Ishikawa (cell line): ENCODE measurements around the gene BCL7A.

Experiments used
- CEBPB ChIP-seq: IDR thresholded peaks from 2 replicates; pipeline ENCODE4 v1.6.1; 2012
- CREB1 ChIP-seq: IDR thresholded peaks from 2 replicates; pipeline ENCODE4 v1.6.1; 2012; ENCODE audit warnings: low read depth
- EGR1 ChIP-seq: IDR thresholded peaks from 2 replicates; pipeline ENCODE4 v1.6.1; 2012
- EP300 ChIP-seq: IDR thresholded peaks from 2 replicates; pipeline ENCODE4 v1.6.1; 2012; ENCODE audit warnings: borderline replicate concordance
- FOXM1 ChIP-seq: IDR thresholded peaks from 2 replicates; pipeline ENCODE4 v1.6.1; 2012; ENCODE audit warnings: low read depth, borderline replicate concordance
- NFIC ChIP-seq: IDR thresholded peaks from 2 replicates; pipeline ENCODE4 v1.6.1; 2012
- RAD21 ChIP-seq: IDR thresholded peaks from 2 replicates; pipeline ENCODE4 v1.6.1; 2012; ENCODE audit warnings: low read depth
- TAF1 ChIP-seq: IDR thresholded peaks from 2 replicates; pipeline ENCODE4 v1.6.1; 2012; ENCODE audit warnings: low read depth, mild to moderate bottlenecking
- TCF12 ChIP-seq: IDR thresholded peaks from 2 replicates; pipeline ENCODE4 v1.6.1; 2012; ENCODE audit warnings: low read depth
- TEAD4 ChIP-seq: IDR thresholded peaks from 2 replicates; pipeline ENCODE4 v1.6.1; 2012
- YY1 ChIP-seq: IDR thresholded peaks from 2 replicates; pipeline ENCODE4 v1.6.1; 2012; ENCODE audit warnings: low read depth
- ZBTB7A ChIP-seq: IDR thresholded peaks from 2 replicates; pipeline ENCODE4 v1.6.1; 2012; ENCODE audit warnings: low read depth
- TF ChIP-seq, protein P1 (sequence below): IDR thresholded peaks from 2 replicates; pipeline ENCODE4 v1.6.1; 2012
- TF ChIP-seq, protein P2 (sequence below): IDR thresholded peaks from 2 replicates; pipeline ENCODE4 v1.6.1; 2012
- TF ChIP-seq, protein P3 (sequence below): IDR thresholded peaks from 2 replicates; pipeline ENCODE4 v1.6.1; 2012; ENCODE audit warnings: low read depth, mild to moderate bottlenecking

The BCL7A gene

DNA sequence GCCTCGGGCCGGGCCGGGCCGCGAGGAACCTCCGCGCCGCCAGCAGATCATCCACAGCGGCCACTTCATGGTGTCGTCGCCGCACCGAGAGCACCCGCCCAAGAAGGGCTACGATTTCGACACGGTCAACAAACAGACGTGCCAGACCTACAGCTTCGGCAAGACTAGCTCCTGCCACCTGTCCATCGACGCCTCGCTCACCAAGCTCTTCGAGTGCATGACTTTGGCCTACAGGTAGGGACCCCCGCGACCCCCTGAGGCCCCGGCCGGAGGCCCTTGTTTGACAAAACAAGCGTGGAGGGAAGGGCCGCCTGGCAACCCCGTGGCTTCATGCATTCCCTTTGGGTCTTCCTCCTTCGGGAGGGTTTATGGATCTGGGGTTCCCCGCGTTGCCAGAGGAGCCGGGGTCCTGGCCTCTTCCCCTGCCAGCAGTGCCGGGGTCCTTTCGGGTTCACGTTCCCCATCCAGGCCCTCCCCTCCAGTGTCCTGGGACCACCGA is 57.4 kb downstream of the BCL7A start:
- TF ChIP-seq, protein P1, sequence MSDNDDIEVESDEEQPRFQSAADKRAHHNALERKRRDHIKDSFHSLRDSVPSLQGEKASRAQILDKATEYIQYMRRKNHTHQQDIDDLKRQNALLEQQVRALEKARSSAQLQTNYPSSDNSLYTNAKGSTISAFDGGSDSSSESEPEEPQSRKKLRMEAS, result peak; percentile 88
- peak; percentile 90; the same call in 1 of the 2 replicates for TF ChIP-seq ZBTB7A
- TF ChIP-seq, protein P2, sequence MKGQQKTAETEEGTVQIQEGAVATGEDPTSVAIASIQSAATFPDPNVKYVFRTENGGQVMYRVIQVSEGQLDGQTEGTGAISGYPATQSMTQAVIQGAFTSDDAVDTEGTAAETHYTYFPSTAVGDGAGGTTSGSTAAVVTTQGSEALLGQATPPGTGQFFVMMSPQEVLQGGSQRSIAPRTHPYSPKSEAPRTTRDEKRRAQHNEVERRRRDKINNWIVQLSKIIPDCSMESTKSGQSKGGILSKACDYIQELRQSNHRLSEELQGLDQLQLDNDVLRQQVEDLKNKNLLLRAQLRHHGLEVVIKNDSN, result no peak

DNA sequence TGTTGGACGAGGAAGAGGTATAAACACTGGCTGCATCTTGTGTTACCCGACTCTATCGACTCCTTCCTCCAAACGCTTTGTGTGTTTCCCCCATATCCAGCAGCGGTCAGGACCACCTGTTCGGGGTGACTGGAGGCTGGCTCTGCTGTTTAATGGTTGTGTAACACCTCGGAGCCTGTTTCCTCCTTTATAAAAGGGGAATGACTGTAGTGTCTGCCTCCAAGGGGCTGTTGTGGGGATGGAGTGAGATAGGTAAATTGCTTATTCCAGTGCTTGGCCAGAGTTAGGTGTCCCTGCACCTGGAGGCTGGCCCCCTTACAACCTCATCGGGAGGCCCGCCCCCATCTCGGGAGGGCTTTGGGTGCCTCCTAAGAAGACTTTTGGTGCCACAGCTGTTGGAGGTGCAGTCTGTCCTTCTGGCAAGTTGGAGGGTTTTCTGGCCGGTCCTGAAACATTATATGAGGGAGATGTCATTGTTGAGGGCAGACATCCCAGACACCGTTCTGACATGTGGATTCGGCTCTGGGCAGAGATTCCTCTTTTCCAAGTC is 57.9 kb downstream of the BCL7A start:
- TF ChIP-seq CREB1 (no peak), NFIC (no peak), EGR1 (no peak), YY1 (no peak), TCF12 (no peak), ZBTB7A (no peak), TAF1 (no peak), EP300 (no peak), TEAD4 (no peak), FOXM1 (no peak)
- TF ChIP-seq, protein P2, result no peak
- TF ChIP-seq, protein P3, sequence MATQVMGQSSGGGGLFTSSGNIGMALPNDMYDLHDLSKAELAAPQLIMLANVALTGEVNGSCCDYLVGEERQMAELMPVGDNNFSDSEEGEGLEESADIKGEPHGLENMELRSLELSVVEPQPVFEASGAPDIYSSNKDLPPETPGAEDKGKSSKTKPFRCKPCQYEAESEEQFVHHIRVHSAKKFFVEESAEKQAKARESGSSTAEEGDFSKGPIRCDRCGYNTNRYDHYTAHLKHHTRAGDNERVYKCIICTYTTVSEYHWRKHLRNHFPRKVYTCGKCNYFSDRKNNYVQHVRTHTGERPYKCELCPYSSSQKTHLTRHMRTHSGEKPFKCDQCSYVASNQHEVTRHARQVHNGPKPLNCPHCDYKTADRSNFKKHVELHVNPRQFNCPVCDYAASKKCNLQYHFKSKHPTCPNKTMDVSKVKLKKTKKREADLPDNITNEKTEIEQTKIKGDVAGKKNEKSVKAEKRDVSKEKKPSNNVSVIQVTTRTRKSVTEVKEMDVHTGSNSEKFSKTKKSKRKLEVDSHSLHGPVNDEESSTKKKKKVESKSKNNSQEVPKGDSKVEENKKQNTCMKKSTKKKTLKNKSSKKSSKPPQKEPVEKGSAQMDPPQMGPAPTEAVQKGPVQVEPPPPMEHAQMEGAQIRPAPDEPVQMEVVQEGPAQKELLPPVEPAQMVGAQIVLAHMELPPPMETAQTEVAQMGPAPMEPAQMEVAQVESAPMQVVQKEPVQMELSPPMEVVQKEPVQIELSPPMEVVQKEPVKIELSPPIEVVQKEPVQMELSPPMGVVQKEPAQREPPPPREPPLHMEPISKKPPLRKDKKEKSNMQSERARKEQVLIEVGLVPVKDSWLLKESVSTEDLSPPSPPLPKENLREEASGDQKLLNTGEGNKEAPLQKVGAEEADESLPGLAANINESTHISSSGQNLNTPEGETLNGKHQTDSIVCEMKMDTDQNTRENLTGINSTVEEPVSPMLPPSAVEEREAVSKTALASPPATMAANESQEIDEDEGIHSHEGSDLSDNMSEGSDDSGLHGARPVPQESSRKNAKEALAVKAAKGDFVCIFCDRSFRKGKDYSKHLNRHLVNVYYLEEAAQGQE, result no peak
- TF ChIP-seq, protein P1, result no peak

DNA sequence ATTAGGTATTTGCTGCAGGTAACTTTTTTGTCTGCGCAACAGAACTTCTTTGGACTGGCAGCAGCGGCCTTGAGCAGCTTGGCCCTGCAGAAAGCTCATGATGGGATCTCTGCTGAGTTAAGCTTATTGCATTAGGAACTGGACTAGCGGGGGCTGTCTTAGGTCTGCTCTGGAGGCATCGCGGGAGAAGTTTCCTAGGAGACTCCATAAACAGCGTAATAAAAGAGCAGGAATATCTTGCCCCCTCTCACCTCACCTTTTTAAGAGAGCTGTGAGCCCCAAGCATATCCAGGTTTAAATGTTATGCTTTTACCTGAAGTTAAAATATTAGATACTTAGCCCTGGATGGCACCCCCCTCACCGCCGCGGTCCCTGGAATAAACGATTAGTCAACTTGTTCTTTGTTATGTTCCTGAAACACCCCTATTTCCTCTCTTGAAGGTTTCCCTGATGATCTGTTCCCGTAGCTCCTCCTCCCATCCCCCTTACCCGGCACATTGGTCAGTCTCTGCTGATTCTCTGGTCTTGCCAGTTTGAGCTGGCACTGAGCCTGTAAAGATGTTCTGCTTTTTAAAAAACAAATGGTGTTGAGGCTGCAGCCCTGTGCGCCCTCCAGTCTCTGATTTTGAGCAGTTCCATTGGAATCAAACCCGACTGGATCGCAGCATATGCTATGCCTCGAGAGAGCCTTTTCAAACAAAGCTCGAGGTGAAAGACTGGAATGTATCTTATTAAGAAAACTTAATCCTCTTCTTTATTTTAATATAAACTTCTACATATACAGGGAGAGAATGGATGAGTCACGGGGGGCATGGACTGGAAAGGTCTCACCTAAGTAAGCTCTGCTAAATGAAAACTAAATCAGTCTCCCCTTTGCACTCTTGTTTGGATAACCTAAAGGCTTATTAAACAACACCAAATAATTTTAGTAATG is 58.7 kb downstream of the BCL7A start:
- TF ChIP-seq YY1 (no peak), TAF1 (no peak), CEBPB (no peak), TEAD4 (no peak), RAD21 (no peak), FOXM1 (no peak)
- TF ChIP-seq, protein P3, result no peak
- TF ChIP-seq, protein P1, result no peak

DNA sequence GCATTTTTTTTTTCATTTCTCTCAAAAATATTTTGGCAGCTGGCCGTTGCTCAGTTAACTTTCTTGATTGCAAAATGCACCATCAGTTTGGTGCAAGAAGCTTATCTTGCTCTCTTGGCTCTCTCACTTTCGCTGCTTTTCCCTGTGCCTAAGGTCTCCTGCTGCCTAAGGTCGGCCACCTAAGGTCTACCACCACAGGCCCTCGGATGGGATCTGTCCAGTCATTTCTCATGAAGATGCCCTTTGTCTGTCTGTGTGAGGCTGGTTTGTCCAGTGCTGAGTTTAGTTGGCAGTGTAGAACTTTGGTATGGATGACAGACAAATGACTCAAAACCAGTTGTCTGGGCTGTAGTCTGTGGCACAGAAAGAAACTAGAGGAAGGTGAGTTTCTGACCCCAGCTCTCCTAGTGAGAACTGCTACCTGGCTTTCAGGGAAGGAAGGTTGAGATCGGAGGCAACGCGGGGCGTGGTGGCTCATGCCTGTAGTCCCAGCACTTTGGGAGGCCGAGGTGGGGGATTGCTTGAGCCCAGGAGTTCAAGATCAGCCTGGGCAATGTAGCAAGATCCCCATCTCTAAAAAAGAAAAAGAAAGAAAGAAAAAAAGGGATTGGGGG is 59.5 kb downstream of the BCL7A start:
- no peak for TF ChIP-seq YY1
- no peak for TF ChIP-seq EGR1
- TF ChIP-seq TEAD4, result no peak
- TF ChIP-seq FOXM1, result no peak
- TF ChIP-seq TAF1, result no peak
- TF ChIP-seq, protein P3, result no peak
- no peak for TF ChIP-seq RAD21
- TF ChIP-seq, protein P1, result no peak
- TF ChIP-seq, protein P2, result no peak
- TF ChIP-seq NFIC, result no peak
- TF ChIP-seq EP300, result no peak
